ENCODE measurements around the gene PROB1.
"Not testable (repeated sequence)": the region's sequence is repeated elsewhere in the genome, so short reads cannot be mapped to it uniquely, and the experiment has no call there.

Gene PROB1

GRCh38 chr5:139377226-139377625 lies 17.7 kb downstream of the PROB1 start:
- no peak for DNase-seq

GRCh38 chr5:139376364-139376763 lies 18.5 kb downstream of the PROB1 start:
- DNase-seq: no peak

- DNase-seq: no peak
These were observed 20.0 kb downstream of the PROB1 start for GRCh38 chr5:139374909-139375308.

GRCh38 chr5:139371482-139372435 lies 23.1 kb downstream of the PROB1 start:
- no peak for DNase-seq

- DNase-seq: no peak
These were observed 25.7 kb downstream of the PROB1 start for GRCh38 chr5:139369181-139369580.

- no peak for DNase-seq
These were observed 26.3 kb downstream of the PROB1 start for GRCh38 chr5:139368613-139369012.

GRCh38 chr5:139364466-139364865 lies 30.4 kb downstream of the PROB1 start:
- no peak for DNase-seq

GRCh38 chr5:139363937-139364336 lies 31.0 kb downstream of the PROB1 start:
- no peak for DNase-seq

- no peak for DNase-seq
These were observed 33.0 kb downstream of the PROB1 start for GRCh38 chr5:139361835-139362429.

- DNase-seq: no peak
These were observed 34.5 kb downstream of the PROB1 start for GRCh38 chr5:139360384-139360783.

GRCh38 chr5:139358064-139358463 lies 36.8 kb downstream of the PROB1 start:
- DNase-seq: no peak

- not testable (repeated sequence) for DNase-seq
These were observed 39.0 kb downstream of the PROB1 start for GRCh38 chr5:139355900-139356299.

GRCh38 chr5:139354186-139354585 lies 40.7 kb downstream of the PROB1 start:
- DNase-seq: no peak

GRCh38 chr5:139347863-139348262 lies 47.0 kb downstream of the PROB1 start:
- not testable (repeated sequence) for DNase-seq

- not testable (repeated sequence) for DNase-seq
These were observed 49.5 kb downstream of the PROB1 start for GRCh38 chr5:139345442-139345841.

- DNase-seq: no peak
These were observed 50.7 kb downstream of the PROB1 start for GRCh38 chr5:139344177-139344576.

GRCh38 chr5:139343476-139343875 lies 51.4 kb downstream of the PROB1 start:
- no peak for DNase-seq

GRCh38 chr5:139342423-139342723 lies 52.5 kb downstream of the PROB1 start:
- no peak for DNase-seq

- peak; percentile 93 for DNase-seq
These were observed 53.0 kb downstream of the PROB1 start, which contains the start of gene PAIP2 for GRCh38 chr5:139341689-139342422. Gene PAIP2 (plus strand): TSS chr5:139341854. CDS start chr5:139363785, 21,931 bp downstream.

GRCh38 chr5:139341187-139341688 lies 53.7 kb downstream of the PROB1 start:
- DNase-seq: no peak
